ENCODE measurements around the gene SMIM11.
"Not testable (repeated sequence)": the region's sequence is repeated elsewhere in the genome, so short reads cannot be mapped to it uniquely, and the experiment has no call there.

SMIM11 gene

DNA sequence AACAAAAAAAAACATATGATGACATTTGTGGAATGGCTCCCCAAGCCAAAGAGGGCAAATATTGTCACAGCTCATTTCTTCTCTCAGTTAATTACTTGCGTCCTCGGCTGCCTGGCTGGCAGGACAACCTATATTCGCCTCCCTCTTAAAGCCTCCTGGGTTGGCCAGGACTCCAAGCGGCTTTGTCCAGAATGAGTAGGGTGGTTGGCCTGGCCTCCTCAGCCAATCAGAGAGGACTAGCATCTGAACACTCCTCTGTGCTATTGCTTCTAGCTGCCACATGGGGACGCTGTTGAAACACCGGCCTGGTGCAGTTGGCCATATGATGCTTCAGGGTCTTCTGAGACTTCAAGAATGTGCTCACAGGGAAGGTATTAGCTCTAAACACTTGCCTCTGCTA is 53.1 kb downstream of the SMIM11 start:
- DNase-seq, result not testable (repeated sequence)

DNA sequence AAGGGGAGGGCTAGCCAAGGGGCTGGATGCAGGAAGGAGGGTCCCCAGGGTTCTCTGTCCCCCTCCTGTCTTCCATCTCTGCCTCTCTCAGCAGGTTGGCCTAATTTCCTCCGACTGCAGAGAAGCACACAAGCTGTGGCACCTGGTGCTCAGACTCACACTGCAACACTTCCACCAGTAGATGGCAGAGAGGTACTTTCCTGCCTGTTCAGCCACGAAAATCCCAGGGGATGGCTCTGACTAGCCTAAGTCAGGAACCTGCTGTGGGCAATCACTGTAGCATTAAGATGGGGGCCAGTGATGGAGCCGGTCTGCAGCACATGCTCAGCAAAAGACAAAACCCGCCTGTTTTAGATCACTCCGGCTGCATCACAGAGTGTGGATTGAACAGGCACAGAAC is 54.4 kb downstream of the SMIM11 start:
- DNase-seq, result not testable (repeated sequence)
